GF-D8 (cell line): ENCODE data around the gene C19orf85.

Source experiments
- DNase-seq: peaks from one replicate; lab custom pipeline; 2025; lab: John Stamatoyannopoulos, UW

C19orf85 gene

GRCh38 chr19:55477905-55478304 is 13.4 kb upstream of the C19orf85 start:
- no peak for DNase-seq

GRCh38 chr19:55476100-55476775 is 11.7 kb upstream of the C19orf85 start, which contains the start of gene ZNF628:
Gene ZNF628, plus strand, starts transcription at chr19:55476617. Its CDS starts 3,294 bp downstream, at chr19:55479911.
- peak; percentile 93 for DNase-seq

DNA sequence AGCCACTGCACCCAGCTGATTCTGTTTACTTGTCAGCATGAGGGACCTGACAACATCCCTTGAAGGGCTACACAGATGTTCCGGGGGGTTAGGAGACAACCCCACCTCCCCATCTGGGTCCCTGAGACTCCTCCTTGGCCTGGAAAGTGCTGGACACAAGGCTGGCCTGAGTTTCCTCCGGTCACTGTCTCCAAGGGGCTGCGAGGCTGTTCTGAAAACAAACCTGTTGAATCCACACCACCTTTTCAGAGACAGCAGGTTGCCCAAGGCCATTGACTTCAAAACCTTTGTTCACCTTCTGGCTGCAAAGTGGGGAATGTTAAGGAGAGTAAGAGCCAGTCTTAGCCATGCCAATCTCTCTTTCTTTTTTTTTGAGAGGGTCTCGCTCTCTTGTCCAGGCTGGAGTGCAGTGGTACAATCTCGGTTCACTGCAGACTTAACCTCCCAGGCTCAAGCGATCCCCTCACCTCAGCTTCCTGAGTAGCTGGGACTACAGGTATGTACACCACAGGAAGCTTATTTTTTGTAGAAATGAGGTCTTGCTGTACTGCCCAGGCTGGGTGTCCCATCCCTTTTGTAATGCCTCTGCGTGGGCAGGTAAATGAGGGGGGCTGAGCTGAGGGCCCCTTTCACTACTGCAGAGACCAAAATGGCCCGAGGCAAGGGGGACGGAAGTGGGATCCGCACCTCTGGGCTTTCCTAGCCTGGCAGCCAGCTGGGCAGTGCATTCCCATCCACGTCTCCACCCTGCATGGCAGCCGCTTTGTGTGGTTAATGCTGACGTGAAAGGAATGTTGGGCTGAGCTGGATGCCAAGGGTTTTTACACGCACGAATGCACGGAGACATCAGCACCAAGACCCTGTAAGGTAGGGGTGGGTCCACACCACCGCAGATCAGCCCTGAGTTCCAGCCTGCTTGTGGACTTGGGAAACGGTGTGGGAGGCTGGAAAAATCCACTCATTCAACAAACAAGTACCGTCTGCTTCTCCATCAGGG is 10.0 kb upstream of the C19orf85 start:
- DNase-seq, result no peak

- no peak for DNase-seq
These were observed 8.9 kb upstream of the C19orf85 start for GRCh38 chr19:55473225-55474012.

DNA sequence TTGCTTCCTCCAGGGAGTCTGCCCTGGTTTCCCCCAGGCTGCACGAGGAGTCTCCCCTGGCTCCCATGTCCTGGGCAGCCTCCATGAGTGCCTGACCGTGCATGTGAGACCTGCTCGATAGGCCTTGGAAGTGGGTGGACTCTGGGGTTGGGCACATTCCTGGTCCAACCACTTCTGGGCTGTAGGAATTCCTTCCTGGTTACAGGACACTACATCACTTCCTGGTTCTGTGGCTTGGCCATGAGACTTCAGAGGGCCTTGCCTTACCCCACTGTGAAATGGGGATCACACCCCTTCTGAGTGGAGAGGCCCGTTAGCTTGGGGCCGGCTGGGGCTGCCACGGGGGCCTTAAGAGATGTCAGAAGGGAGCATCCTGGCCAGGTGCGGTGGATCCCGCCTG is 7.9 kb upstream of the C19orf85 start:
- DNase-seq, result no peak

DNA sequence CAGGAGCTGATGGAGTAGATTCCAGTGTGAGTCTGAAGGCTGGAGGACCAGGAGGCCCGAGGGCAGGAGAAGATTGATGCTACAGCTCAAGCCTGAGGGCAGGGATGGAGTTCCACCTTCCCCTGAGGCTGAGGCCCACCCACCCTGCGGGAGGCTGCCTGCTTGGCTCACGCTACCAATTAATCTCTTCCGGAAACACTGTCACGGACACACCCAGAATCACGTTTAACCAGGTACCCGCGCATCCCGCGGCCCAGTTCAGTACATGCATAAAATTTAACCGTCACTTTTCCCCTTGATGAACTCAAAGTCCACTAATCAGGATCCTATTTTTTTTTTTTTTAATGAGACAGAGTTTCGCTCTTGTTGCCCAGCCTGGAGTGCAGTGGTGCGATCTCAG is 6.7 kb upstream of the C19orf85 start:
- no peak for DNase-seq

DNA sequence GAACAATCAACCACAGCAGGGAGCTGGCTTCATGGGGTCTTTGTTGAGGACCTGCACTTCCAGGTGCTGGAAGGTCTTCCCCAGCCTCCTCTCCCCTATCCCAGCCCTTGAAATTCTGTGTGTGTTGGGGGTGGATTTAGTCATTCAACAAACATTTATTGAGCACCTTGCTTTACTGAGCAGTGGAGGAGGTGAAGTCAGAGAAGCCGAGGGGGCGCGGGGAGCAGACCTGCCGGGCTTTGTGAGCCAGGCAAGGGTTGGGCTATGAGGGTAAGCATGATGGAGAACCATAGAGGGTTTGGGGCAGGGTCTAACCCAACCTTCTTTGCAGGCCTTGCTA is 3.5 kb upstream of the C19orf85 start:
- DNase-seq, result no peak

DNA sequence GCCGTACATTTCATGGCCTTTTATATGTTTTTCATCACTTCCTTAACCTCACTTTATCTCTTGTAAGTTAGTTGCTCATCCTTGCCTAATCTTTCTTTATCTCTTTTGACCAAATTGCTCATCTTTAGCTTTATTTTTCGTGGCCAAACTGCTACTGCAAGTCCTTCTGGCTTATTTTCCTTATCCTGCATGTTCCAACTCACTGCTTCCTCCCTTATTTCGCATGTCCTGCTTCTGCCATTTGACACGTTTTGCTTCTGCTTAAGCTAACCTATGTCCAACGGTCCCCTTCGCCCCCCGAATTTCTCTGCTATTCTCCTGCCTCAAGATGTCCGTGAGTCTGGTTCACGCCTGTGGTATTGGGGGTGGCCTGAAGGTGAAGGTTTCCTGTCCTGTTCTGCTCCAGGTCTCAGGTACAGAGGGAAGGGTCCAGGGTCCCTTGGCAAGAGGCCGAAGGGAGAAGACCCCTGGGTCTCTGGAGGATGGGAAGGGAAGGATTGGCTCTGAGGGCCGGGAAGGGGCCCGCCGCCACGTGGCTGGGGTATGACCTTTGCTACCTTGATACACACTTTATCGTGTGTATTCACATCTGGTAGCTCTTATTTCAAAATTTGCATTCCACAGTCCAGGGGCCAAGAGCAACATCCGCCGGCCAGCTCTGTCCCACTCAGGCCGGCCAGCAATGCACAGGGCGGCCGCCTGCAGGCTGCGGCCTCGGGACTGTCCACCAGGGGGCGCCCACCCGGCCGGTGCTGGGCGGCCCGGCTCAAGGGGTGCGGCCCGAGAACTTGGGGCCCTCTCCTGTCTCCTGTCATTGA is 2.9 kb upstream of the C19orf85 start:
- DNase-seq, result peak; percentile 51

- no peak for DNase-seq
These were observed 1.7 kb upstream of the C19orf85 start for GRCh38 chr19:55466241-55466614.

GRCh38 chr19:55465460-55466240 is 1.1 kb upstream of the C19orf85 start:
- no peak for DNase-seq

DNA sequence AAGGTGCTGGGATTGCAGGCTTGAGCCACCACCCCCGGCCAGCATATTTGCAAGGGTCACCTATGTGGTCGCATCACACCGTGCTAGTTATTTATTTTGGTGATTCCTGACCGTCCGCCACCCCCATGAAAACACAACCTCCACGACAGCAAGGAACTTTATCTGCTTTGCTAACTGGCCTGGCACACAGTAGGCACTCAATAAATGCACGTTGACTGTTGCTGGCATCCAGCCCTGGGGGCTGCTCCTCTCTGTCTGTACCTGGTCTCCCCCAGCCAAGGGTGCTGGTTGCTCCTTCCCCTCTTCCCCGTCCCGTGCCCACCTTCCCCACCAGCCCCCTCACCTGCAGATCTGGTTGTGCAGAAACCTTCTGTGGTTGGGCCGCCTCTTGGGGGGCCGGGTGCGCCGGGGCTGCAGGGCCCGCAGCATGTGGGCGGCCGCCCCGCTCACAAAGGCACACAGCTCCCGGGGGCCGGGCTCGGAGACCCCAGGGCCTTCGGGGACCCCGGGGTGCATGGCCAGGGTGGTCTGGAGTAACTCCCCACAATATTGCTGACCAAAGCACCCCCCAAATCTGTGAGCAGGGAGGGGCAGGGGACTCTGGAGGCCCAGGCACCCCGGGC is 401 bp downstream of the C19orf85 start:
- no peak for DNase-seq

DNA sequence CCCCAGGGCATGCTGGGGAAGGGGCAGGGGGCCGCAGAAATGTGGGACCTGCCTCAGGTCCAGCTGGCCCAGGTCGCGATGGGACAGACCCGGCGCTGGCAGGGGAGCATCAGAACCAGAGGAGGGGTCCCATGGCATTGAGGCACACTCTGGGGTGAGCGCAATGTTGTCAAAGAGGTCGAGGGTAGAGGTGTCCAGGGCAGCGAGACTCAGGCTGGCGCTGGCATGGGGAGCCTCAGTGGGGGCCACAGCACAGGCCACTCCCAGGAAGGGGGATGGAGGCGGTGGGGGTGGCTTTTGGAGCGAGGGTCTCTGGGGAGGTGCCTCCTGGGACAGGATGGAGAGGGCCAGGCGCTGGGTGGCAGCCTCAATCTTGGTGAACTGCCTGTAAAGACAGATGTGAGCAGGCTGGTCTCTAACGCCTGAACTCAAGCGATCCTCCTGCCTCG is 944 bp downstream of the C19orf85 start:
- no peak for DNase-seq

GRCh38 chr19:55462722-55463121 is 1.8 kb downstream of the C19orf85 start:
- no peak for DNase-seq

DNA sequence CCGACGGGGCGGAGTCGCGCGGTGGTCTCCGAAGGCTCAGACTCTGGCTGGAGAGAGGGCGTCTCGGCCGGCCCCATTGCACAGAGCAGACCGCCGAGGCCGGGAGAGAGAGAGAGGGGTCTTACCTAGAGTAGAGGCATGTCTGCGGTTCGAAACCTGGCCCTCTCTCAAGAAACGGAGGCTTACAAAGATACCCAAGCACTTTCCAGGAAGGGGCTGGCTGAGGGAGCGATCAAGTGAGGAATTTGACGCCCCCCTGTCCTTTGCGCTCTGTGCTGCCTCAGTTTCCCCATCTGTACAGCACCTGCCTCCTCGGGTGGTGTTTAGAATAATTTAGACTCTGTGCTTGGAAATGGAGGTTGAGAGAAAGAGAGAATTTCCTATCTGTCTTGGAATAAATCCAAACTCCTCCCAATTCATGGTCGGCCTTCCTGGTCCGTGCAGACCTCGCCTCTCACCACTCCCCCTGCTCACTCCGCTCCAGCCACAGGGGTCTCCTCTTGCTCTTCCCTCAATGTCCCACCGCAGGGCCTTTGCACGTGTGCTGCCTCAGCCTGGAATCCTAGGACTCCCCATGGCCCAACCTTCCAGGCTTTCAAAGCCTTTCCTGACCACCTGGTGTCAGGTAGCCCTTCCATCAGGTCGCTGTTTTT is 2.5 kb downstream of the C19orf85 start:
- DNase-seq, result no peak

DNA sequence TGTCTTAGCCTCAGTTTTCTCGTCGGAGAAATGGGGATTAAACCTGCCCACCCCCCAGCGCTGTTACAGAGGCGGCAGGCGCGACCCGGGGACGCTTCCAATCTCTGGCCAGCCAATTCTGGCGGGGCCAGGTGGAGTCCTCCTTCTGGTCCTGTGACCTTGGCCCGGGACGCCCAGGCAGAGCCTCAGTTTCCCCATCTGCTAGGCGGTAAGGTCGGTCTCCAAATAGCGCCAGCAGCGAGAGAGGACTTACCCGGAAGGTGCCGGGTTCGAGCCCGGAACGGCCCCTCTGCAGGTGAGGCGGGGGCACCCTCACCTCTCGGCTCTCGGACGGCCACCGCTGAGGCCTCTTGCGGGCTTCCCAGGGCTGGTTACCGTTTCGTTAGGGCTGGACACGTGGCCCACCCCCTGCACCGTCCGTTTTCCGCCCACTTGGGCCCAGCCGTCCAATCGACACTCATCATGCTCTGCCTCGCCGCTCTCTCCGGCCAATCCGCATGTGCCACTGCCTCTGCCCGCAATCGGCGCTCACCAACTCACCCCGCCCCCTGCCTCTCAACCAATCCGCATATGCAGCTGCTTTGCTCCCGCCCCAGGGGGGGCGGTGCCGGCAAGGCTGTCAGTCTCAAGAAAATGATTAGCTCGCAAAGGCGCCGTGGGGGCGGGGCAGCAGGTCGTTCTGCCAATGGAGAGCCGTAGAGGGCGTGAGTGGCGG is 3.1 kb downstream of the C19orf85 start, which contains the start of gene ISOC2:
Gene ISOC2, minus strand, starts transcription at position 384 of the 715 bp plus-strand sequence. CDS start 5,156 bp downstream, outside the sequence.
- DNase-seq, result peak; percentile 97

DNA sequence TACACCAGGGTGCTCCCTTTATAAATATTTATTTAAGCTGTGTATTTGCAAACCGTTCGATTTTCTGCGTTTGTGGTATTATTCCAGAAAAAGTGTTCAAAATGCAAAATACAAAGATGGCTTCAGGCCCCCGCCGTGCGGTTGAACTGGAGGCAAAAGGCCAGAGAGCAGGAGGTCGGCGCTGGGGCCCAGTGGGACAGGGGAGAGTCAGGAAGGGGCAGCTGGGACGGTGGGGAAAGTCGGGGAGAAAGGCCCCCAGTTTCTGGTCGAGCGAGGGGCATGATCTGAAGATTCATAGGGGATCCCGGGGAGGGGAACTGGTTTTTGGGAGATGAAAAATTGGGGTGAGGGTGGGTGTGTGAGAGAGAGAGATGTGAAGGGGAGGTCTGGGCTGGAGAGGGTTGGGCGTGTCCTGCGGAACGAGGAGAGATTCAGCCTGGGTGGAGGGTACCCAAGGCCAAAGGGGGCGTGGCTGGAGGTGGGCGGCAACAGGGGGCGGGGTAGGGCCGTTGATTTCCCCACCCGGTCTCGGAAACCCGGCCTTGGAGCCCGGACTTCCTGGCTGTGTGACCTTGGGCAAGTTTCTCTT is 3.8 kb downstream of the C19orf85 start:
- DNase-seq, result peak; percentile 22

- no peak for DNase-seq
These were observed 4.4 kb downstream of the C19orf85 start for GRCh38 chr19:55459950-55460657.

- DNase-seq, result no peak
These were observed 5.0 kb downstream of the C19orf85 start for GRCh38 chr19:55459551-55459949.
